Common myeloid progenitor, CD34-positive (primary cell): Measurements from ENCODE around the gene RAB12.
"Not testable (repeated sequence)": the region's sequence is repeated elsewhere in the genome, so short reads cannot be mapped to it uniquely, and the experiment has no call there.

Experiments
- CTCF ChIA-PET: fragments of 350-600 bp; sonication (Branson Sonifier 250); formaldehyde crosslinking; loops from one replicate; lab custom pipeline; 2021; ENCODE audit warnings: antibody characterized with exemption; lab: Charles Lee
- POLR2A ChIA-PET: fragments of 350-600 bp; sonication (Branson Sonifier 250); formaldehyde crosslinking; loops from one replicate; lab custom pipeline; 2021; ENCODE audit warnings: antibody characterized with exemption; lab: Charles Lee
- DNase-seq, 3 donors: peaks; one replicate each; pipeline versions ENCODE4 v3.0.0 to v3.0.0-alpha.2; 2013
- H3K27ac ChIP-seq, 2 experiments: 1 replicate in 1 of 2; 2 replicates in 1 of 2; pipeline ENCODE4 v1.7.0; 2013; ENCODE audit warnings: inconsistent platforms in 2 of 2, low read length in 2 of 2, mild to moderate bottlenecking in 2 of 2, low read depth in 1 of 2, moderate library complexity in 1 of 2; ENCODE audit not compliant: severe bottlenecking in 2 of 2, insufficient read depth in 1 of 2, poor library complexity in 1 of 2
- H3K27me3 ChIP-seq, 5 experiments: replicated peaks in 2 of 5; 1 replicate in 3 of 5; 2 replicates in 2 of 5; pipeline versions ENCODE4 v1.6.1 to v1.7.0; 2013; ENCODE audit warnings: low read length in 4 of 5, mild to moderate bottlenecking in 2 of 5, moderate library complexity in 2 of 5, inconsistent platforms in 1 of 5; ENCODE audit not compliant: insufficient read depth in 5 of 5, control insufficient read depth in 4 of 5
- H3K36me3 ChIP-seq, 4 experiments: 1 replicate in 2 of 4; 2 replicates in 2 of 4; pipeline versions ENCODE4 v1.6.1 to v1.7.0; 2013; ENCODE audit warnings: low read length in 3 of 4, control low read depth in 1 of 4, mild to moderate bottlenecking in 1 of 4; ENCODE audit not compliant: control insufficient read depth in 4 of 4, insufficient read depth in 4 of 4
- H3K4me1 ChIP-seq, 4 experiments: 1 replicate in 3 of 4; 2 replicates in 1 of 4; pipeline versions ENCODE4 v1.6.1 to v1.7.1; 2013; ENCODE audit warnings: low read length in 3 of 4, mild to moderate bottlenecking in 3 of 4, control low read depth in 1 of 4, inconsistent platforms in 1 of 4, moderate library complexity in 1 of 4; ENCODE audit not compliant: control insufficient read depth in 4 of 4, insufficient read depth in 4 of 4; ENCODE audit errors: control extremely low read depth in 1 of 4
- H3K4me3 ChIP-seq, 7 experiments: 1 replicate in 4 of 7; 2 replicates in 3 of 7; pipeline versions ENCODE4 v1.5.1 to v1.7.0; 2013; ENCODE audit warnings: mild to moderate bottlenecking in 7 of 7, low read length in 6 of 7, moderate library complexity in 6 of 7, inconsistent platforms in 2 of 7, low read depth in 2 of 7, control low read depth in 1 of 7; ENCODE audit not compliant: insufficient read depth in 4 of 7, control insufficient read depth in 1 of 7; ENCODE audit errors: extremely low read depth in 1 of 7
- H3K9me3 ChIP-seq, 5 experiments: 1 replicate in 4 of 5; 2 replicates in 1 of 5; pipeline versions ENCODE4 v1.6.1 to v1.7.1; 2013; ENCODE audit warnings: low read length in 4 of 5, mild to moderate bottlenecking in 2 of 5, inconsistent platforms in 1 of 5, low read depth in 1 of 5, moderate library complexity in 1 of 5; ENCODE audit not compliant: control insufficient read depth in 4 of 5, insufficient read depth in 2 of 5; ENCODE audit errors: control extremely low read depth in 1 of 5
- WGBS: methylation state at CpG from one replicate; pipeline ENCODE4 v1.1.5; 2013; ENCODE audit not compliant: insufficient coverage; 5-methylcytosine and 5-hydroxymethylcytosine counted together

The RAB12 gene

DNA sequence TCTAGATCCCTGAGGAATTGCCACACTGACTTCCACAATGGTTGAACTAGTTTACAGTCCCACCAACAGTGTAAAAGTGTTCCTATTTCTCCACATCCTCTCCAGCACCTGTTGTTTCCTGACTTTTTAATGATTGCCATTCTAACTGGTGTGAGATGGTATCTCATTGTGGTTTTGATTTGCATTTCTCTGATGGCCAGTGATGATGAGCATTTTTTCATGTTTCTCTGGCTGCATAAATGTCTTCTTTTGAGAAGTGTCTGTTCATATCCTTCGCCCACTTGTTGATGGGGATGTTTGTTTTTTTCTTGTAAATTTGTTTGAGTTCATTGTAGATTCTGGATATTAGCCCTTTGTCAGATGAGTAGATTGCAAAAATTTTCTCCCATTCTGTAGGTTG lies 35.5 kb upstream of the RAB12 start:
- H3K27ac ChIP-seq, H3K9me3 ChIP-seq, CTCF ChIA-PET, H3K4me3 ChIP-seq, POLR2A ChIA-PET, H3K36me3 ChIP-seq, DNase-seq, H3K4me1 ChIP-seq, H3K27me3 ChIP-seq: not testable (repeated sequence)
- WGBS: no CpG with 5 or more reads among the region's 1 CpG

DNA sequence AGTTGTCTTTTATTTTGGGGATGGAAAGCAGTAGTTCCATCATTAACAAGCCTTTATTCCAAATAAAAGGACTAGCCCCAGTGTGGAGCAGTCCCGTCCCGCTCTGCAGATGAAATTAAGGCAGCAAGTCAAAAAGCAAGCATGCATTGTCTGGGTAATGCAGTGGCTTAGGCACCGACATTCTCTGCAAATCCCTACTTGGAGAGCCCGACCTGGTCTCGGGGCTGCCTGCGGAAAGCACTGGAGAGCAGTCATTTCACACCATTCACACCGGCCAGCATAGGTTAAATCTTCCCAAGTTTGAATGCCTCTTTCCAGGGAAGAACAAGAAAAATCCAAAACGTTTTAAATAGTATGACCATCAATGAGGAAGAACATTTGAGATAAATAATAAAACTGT lies 24.4 kb upstream of the RAB12 start:
- H3K27ac ChIP-seq: no peak overlapping the region
- no peaks in the 10 kb centered on the region for H3K4me1 ChIP-seq
- 80% methylated on average over 6 of the region's 8 CpGs for WGBS
- no peak for DNase-seq
- POLR2A ChIA-PET: no interaction called here
- CTCF ChIA-PET: no interaction called here
- H3K4me3 ChIP-seq: no peak overlapping the region
- H3K9me3 ChIP-seq: peaks cover 0 to 4% (median 0%) of the 10 kb centered on the region in 5 experiments
- no peaks in the 10 kb centered on the region for H3K27me3 ChIP-seq
- H3K36me3 ChIP-seq: no peaks in the 10 kb centered on the region

DNA sequence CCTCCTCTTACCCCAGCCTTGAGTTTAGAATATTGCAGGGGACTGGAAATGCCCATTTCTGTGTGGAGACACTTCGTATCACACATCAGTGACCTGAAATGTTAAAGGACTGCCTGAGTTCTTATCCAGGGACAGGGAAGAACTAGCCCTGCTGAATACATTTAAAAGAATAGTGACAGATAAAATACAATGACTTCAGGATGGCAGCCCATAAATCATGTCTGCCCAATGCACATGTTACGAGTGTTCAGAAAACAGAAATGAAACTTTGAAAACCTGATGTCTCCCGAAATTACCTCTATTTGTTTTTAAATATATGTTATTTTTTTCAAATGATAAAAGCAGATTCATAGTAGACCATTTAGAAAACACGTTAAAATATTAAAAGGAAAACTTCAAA lies 22.3 kb upstream of the RAB12 start:
- CTCF ChIA-PET: interaction anchor here (1.2 kb wide), 1 partner anchor 14 kb away, joined by 3 read pairs; no protein-coding TSS in a partner anchor
- 100% methylated on average over 1 of the region's 4 CpGs for WGBS
- H3K36me3 ChIP-seq: no peaks in the 10 kb centered on the region

GRCh38 chr18:8595445-8595844 lies 13.8 kb upstream of the RAB12 start:
- Histone ChIP-seq H3K4me3 (no peak overlapping the region), H3K4me1 (no peaks in the 10 kb centered on the region), H3K27ac (no peak overlapping the region), H3K27me3 (no peaks in the 10 kb centered on the region), H3K36me3 (no peaks in the 10 kb centered on the region), H3K9me3 (peaks cover 0 to 2% (median 0%) of the 10 kb centered on the region in 5 experiments)
- ChIA-PET CTCF (no interaction called here), POLR2A (no interaction called here)
- WGBS: 98% methylated on average over 4 of the region's 6 CpGs
- no peak for DNase-seq

More for the DNA sequence above, 22.3 kb upstream of the RAB12 start:
- H3K4me1 ChIP-seq: no peaks in the 10 kb centered on the region
- DNase-seq: no peak
- no peak overlapping the region for H3K4me3 ChIP-seq
- H3K9me3 ChIP-seq: peaks cover 0 to 10% (median 0%) of the 10 kb centered on the region in 5 experiments
- POLR2A ChIA-PET: no interaction called here
- no peak overlapping the region for H3K27ac ChIP-seq
- H3K27me3 ChIP-seq: no peaks in the 10 kb centered on the region

- no peak overlapping the region for H3K4me3 ChIP-seq
- DNase-seq: peak in 2 of 3 donors; percentile 76 to 83
- WGBS: 34% methylated on average over 5 of the region's 6 CpGs
- no peaks in the 10 kb centered on the region for H3K36me3 ChIP-seq
- H3K4me1 ChIP-seq: peaks cover 0 to 22% (median 6%) of the 10 kb centered on the region in 4 experiments
- H3K27me3 ChIP-seq: peaks cover 0 to 2% (median 0%) of the 10 kb centered on the region in 5 experiments
- ChIA-PET POLR2A (no interaction called here), CTCF (no interaction called here)
- H3K27ac ChIP-seq: no peak overlapping the region
- H3K9me3 ChIP-seq: no peaks in the 10 kb centered on the region
Measured at GRCh38 chr18:8601277-8602032, 7.8 kb upstream of the RAB12 start.

DNA sequence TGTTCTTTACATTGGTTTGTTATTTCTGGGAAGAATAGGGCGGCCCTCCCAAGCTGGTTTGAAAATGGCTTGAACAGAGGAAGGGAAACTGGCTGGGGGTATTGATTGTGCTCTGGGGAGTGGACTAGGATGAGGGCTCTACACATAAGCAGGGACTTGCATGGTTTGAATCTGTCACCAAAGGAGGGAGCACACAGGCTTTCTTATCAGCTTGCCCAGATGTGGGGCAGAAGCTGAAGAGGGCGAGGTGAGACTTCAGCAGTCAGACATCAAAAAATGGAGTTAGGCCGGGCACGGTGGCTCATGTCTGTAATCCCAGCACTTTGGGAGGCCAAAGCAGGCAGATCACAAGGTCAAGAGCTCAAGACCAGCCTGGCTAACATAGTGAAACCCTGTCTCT lies 7.2 kb upstream of the RAB12 start:
- H3K36me3 ChIP-seq: no peaks in the 10 kb centered on the region
- peaks cover 0 to 22% (median 6%) of the 10 kb centered on the region in 4 experiments for H3K4me1 ChIP-seq
- H3K27ac ChIP-seq: no peak overlapping the region
- peaks cover 0 to 2% (median 0%) of the 10 kb centered on the region in 5 experiments for H3K27me3 ChIP-seq
- no peaks in the 10 kb centered on the region for H3K9me3 ChIP-seq
- WGBS: 86% methylated on average over 4 of the region's 4 CpGs
- H3K4me3 ChIP-seq: no peak overlapping the region
- ChIA-PET POLR2A (no interaction called here), CTCF (no interaction called here)
- peak in 2 of 3 donors; percentile 39 to 64 for DNase-seq

- WGBS: 100% methylated on average over 2 of the region's 2 CpGs
- H3K4me3 ChIP-seq: no peak overlapping the region
- H3K27me3 ChIP-seq: peaks cover 0 to 2% (median 0%) of the 10 kb centered on the region in 5 experiments
- H3K9me3 ChIP-seq: no peaks in the 10 kb centered on the region
- POLR2A ChIA-PET: no interaction called here
- no peak overlapping the region for H3K27ac ChIP-seq
- H3K4me1 ChIP-seq: peaks cover 0 to 22% (median 6%) of the 10 kb centered on the region in 4 experiments
- no peaks in the 10 kb centered on the region for H3K36me3 ChIP-seq
- CTCF ChIA-PET: no interaction called here
- no peak for DNase-seq
Measured at GRCh38 chr18:8602557-8602956, 6.7 kb upstream of the RAB12 start.
